ENCODE data around the gene CCDC116.
"Not testable (repeated sequence)": the region's sequence is repeated elsewhere in the genome, so short reads cannot be mapped to it uniquely, and the experiment has no call there.

Gene CCDC116

GRCh38 chr22:21632931-21633330, 371 bp downstream of the CCDC116 start:
- DNase-seq: no peak

- no peak for DNase-seq
These were observed 921 bp downstream of the CCDC116 start for GRCh38 chr22:21633481-21633880.

GRCh38 chr22:21634081-21634480, 1.5 kb downstream of the CCDC116 start:
- DNase-seq: no peak

- DNase-seq: no peak
These were observed 2.3 kb downstream of the CCDC116 start for GRCh38 chr22:21634844-21635243.

- no peak for DNase-seq
These were observed 3.4 kb downstream of the CCDC116 start for GRCh38 chr22:21635771-21636510.

- no peak for DNase-seq
These were observed 4.2 kb downstream of the CCDC116 start for GRCh38 chr22:21636629-21637218.

- DNase-seq: not testable (repeated sequence)
These were observed 4.9 kb downstream of the CCDC116 start for GRCh38 chr22:21637450-21637849.

GRCh38 chr22:21639359-21639758, 6.8 kb downstream of the CCDC116 start:
- DNase-seq: no peak

- no peak for DNase-seq
These were observed 8.2 kb downstream of the CCDC116 start for GRCh38 chr22:21640810-21641209.

- no peak for DNase-seq
These were observed 8.8 kb downstream of the CCDC116 start for GRCh38 chr22:21641417-21641788.

- DNase-seq: peak; percentile 96
These were observed 9.4 kb downstream of the CCDC116 start, which contains the start of gene SDF2L1 for GRCh38 chr22:21641789-21642583. Gene SDF2L1, plus strand, starts transcription at chr22:21642302. Its CDS starts 35 bp downstream, at chr22:21642337.

- no peak for DNase-seq
These were observed 10.3 kb downstream of the CCDC116 start for GRCh38 chr22:21642584-21643448.

GRCh38 chr22:21643533-21644357, 11.2 kb downstream of the CCDC116 start:
- no peak for DNase-seq

GRCh38 chr22:21645513-21645912, 13.0 kb downstream of the CCDC116 start:
- DNase-seq: not testable (repeated sequence)

- DNase-seq: peak; percentile 62
These were observed 14.3 kb downstream of the CCDC116 start for GRCh38 chr22:21646608-21647590.

GRCh38 chr22:21650280-21650679, 17.7 kb downstream of the CCDC116 start:
- DNase-seq: no peak

- DNase-seq: no peak
These were observed 18.4 kb downstream of the CCDC116 start for GRCh38 chr22:21650823-21651520.

GRCh38 chr22:21651521-21652009, 19.0 kb downstream of the CCDC116 start:
- DNase-seq: no peak

GRCh38 chr22:21652010-21652546, 19.5 kb downstream of the CCDC116 start:
- DNase-seq: peak; percentile 84
